Immature natural killer cell (primary cell): ENCODE data around the gene SLC47A1. TPM values are rescaled to one million over a fixed set of nuclear protein-coding genes. Genes with fewer than 3 reads are reported as not detected.
"Not testable (repeated sequence)": the region's sequence is repeated elsewhere in the genome, so short reads cannot be mapped to it uniquely, and the experiment has no call there.

ENCODE experiments used
- DNase-seq, 3 donors: peaks; one replicate each; pipeline ENCODE4 v3.0.0; 2022; ENCODE audit warnings: mixed read lengths in 1 of 3
- H3K27ac Mint-ChIP-seq, 6 donors: one replicate each; pipeline ENCODE4 v1.8.0; 2020; ENCODE audit warnings: mixed read lengths in 6 of 6, mild to moderate bottlenecking in 5 of 6, inconsistent platforms in 4 of 6, moderate library complexity in 3 of 6
- H3K27me3 Mint-ChIP-seq, 3 donors: one replicate each; pipeline ENCODE4 v1.8.0; 2020 to 2021; ENCODE audit warnings: low read depth in 3 of 3, mild to moderate bottlenecking in 3 of 3, mixed read lengths in 3 of 3, moderate library complexity in 3 of 3, inconsistent platforms in 1 of 3
- H3K36me3 Mint-ChIP-seq, 3 donors: one replicate each; pipeline ENCODE4 v1.8.0; 2020; ENCODE audit warnings: mixed read lengths in 3 of 3, inconsistent platforms in 2 of 3, mild to moderate bottlenecking in 2 of 3
- H3K4me1 Mint-ChIP-seq, 2 donors: one replicate each; pipeline ENCODE4 v1.8.0; 2020; ENCODE audit warnings: inconsistent platforms in 2 of 2, mild to moderate bottlenecking in 2 of 2, mixed read lengths in 2 of 2, moderate library complexity in 1 of 2
- H3K4me3 Mint-ChIP-seq, 5 donors: one replicate each; pipeline ENCODE4 v1.8.0; 2020; ENCODE audit warnings: mild to moderate bottlenecking in 5 of 5, mixed read lengths in 5 of 5, inconsistent platforms in 3 of 5, moderate library complexity in 3 of 5
- H3K9me3 Mint-ChIP-seq, 6 donors: one replicate each; pipeline ENCODE4 v1.8.0; 2020; ENCODE audit warnings: mild to moderate bottlenecking in 6 of 6, mixed read lengths in 6 of 6, inconsistent platforms in 4 of 6, moderate library complexity in 3 of 6
- polyA plus RNA-seq, 3 donors: library from polyadenylated mRNA; unstranded; fragments of 300-500 nt; fragmentation: Illumina TruSeq; gene quantifications; one replicate each; pipeline ENCODE4 v1.2.3, GENCODE V29; 2021

The SLC47A1 gene
- polyA plus RNA-seq, 3 donors from 2014 or later = 0.14 TPM; not detected in 2

GRCh38 chr17:19508577-19508867 is 25.1 kb upstream of the SLC47A1 start:
- peaks cover 9 to 11% of the 10 kb centered on the region in 2 donors for H3K4me1 Mint-ChIP-seq
- H3K27me3 Mint-ChIP-seq = peaks cover 11 to 23% (median 21%) of the 10 kb centered on the region in 3 donors
- no peaks in the 10 kb centered on the region for H3K36me3 Mint-ChIP-seq
- H3K4me3 Mint-ChIP-seq = peak overlapping the region; percentile 86 to 97 (median 93)
- H3K9me3 Mint-ChIP-seq = peaks cover 0 to 4% (median 0%) of the 10 kb centered on the region in 6 donors
- H3K27ac Mint-ChIP-seq = peak overlapping the region; percentile 86 to 97 (median 91)
- no peak for DNase-seq

- not testable (repeated sequence) for H3K4me3 Mint-ChIP-seq, DNase-seq, H3K9me3 Mint-ChIP-seq, H3K36me3 Mint-ChIP-seq
- peaks cover 9 to 11% of the 10 kb centered on the region in 2 donors for H3K4me1 Mint-ChIP-seq
- H3K27me3 Mint-ChIP-seq = peaks cover 11 to 25% (median 21%) of the 10 kb centered on the region in 3 donors
- peak overlapping the region in 1 of 6 donors; percentile 49 for H3K27ac Mint-ChIP-seq
Observed at GRCh38 chr17:19509281-19509852, 24.3 kb upstream of the SLC47A1 start.

GRCh38 chr17:19510903-19511302 is 22.8 kb upstream of the SLC47A1 start:
- Mint-ChIP-seq H3K4me1 (peaks cover 9 to 11% of the 10 kb centered on the region in 2 donors), H3K4me3 (no peak overlapping the region), H3K27me3 (peaks cover 11 to 22% (median 21%) of the 10 kb centered on the region in 3 donors), H3K36me3 (no peaks in the 10 kb centered on the region), H3K9me3 (peaks cover 0 to 4% (median 0%) of the 10 kb centered on the region in 6 donors), H3K27ac (no peak overlapping the region)
- DNase-seq = no peak

- H3K9me3 Mint-ChIP-seq = no peaks in the 10 kb centered on the region
- H3K4me3 Mint-ChIP-seq = no peak overlapping the region
- no peak overlapping the region for H3K27ac Mint-ChIP-seq
- H3K36me3 Mint-ChIP-seq = no peaks in the 10 kb centered on the region
- peak; percentile 51 to 64 (median 56) for DNase-seq
- H3K27me3 Mint-ChIP-seq = peaks cover 0 to 7% (median 4%) of the 10 kb centered on the region in 3 donors
- H3K4me1 Mint-ChIP-seq = no peaks in the 10 kb centered on the region
Observed at GRCh38 chr17:19513897-19514488, 19.7 kb upstream of the SLC47A1 start.

DNA sequence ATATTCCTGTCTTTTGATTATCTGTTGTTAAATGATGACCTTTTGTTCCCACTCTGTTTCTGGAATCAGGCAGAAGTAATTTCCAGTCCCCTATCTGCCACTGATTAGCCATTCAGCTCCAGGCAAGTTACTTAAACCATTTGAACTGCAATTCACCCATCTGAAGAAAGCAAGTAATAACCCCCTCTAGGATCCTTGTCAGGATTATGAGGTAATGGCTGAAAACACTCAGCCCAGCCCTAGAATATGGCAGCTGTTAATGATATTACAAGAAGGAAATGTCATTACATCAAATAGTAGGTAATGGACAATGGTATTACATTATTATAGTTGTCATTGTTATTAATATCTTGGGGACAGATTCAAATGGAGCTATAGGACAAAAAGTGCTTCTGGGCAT is 16.0 kb upstream of the SLC47A1 start:
- Mint-ChIP-seq H3K36me3 (no peaks in the 10 kb centered on the region), H3K4me3 (no peak overlapping the region), H3K27me3 (peaks cover 0 to 8% (median 2%) of the 10 kb centered on the region in 3 donors), H3K9me3 (no peaks in the 10 kb centered on the region), H3K27ac (no peak overlapping the region), H3K4me1 (peaks cover 3 to 4% of the 10 kb centered on the region in 2 donors)
- DNase-seq = no peak

GRCh38 chr17:19519388-19520291 is 14.0 kb upstream of the SLC47A1 start:
- not testable (repeated sequence) for H3K36me3 Mint-ChIP-seq, H3K9me3 Mint-ChIP-seq, H3K4me1 Mint-ChIP-seq, H3K27me3 Mint-ChIP-seq, DNase-seq, H3K4me3 Mint-ChIP-seq
- H3K27ac Mint-ChIP-seq = peak overlapping the region in 1 of 6 donors; percentile 9

DNA sequence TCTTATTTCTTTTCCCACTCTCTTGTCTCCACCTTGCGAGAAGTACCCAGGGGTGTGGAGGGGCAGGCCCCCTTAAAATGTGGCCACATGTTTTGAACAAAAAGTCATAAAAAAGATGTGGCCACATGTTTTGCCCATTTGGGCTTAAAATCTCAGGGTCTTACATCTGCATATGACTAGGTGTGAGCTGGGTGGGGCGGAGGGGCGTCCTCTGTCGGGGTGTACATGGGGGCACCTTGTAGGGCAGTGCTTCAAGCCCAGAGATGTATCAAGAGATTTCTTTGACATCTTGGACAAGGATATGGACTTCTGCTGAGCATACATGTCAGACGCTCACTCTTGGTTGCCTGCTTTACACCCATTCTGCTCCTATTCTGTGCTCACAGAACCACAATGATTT is 13.0 kb upstream of the SLC47A1 start:
- Mint-ChIP-seq H3K27me3 (peaks cover 2 to 6% (median 6%) of the 10 kb centered on the region in 3 donors), H3K4me1 (peaks cover 3 to 4% of the 10 kb centered on the region in 2 donors), H3K9me3 (no peaks in the 10 kb centered on the region), H3K27ac (no peak overlapping the region), H3K4me3 (no peak overlapping the region), H3K36me3 (no peaks in the 10 kb centered on the region)
- DNase-seq = no peak

DNA sequence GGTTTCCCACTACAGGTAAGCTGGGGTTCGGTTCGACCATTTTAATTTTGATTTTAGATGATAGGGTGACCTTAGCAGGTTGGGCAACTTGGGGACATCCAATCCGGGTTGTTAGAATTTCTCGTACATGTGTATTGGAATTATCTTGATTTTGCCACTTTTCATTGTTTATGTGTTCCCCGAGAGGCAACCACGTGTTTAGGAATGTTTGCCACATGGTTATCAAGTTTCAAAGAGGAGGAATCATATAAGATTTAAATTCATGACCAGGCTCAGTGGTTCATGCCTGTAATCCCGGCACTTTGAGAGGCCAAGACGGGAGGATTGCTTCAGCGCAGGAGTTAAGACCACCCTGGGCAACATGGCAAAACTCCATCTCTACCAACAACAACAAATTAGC is 10.0 kb upstream of the SLC47A1 start:
- no peaks in the 10 kb centered on the region for H3K9me3 Mint-ChIP-seq
- peaks cover 3 to 4% of the 10 kb centered on the region in 2 donors for H3K4me1 Mint-ChIP-seq
- peaks cover 6 to 8% (median 6%) of the 10 kb centered on the region in 3 donors for H3K27me3 Mint-ChIP-seq
- no peak for DNase-seq
- H3K4me3 Mint-ChIP-seq = no peak overlapping the region
- H3K27ac Mint-ChIP-seq = no peak overlapping the region
- H3K36me3 Mint-ChIP-seq = no peaks in the 10 kb centered on the region

- not testable (repeated sequence) for H3K9me3 Mint-ChIP-seq, H3K4me3 Mint-ChIP-seq, H3K4me1 Mint-ChIP-seq, DNase-seq, H3K27ac Mint-ChIP-seq, H3K36me3 Mint-ChIP-seq, H3K27me3 Mint-ChIP-seq
Observed at GRCh38 chr17:19526950-19527349, 6.7 kb upstream of the SLC47A1 start.

DNA sequence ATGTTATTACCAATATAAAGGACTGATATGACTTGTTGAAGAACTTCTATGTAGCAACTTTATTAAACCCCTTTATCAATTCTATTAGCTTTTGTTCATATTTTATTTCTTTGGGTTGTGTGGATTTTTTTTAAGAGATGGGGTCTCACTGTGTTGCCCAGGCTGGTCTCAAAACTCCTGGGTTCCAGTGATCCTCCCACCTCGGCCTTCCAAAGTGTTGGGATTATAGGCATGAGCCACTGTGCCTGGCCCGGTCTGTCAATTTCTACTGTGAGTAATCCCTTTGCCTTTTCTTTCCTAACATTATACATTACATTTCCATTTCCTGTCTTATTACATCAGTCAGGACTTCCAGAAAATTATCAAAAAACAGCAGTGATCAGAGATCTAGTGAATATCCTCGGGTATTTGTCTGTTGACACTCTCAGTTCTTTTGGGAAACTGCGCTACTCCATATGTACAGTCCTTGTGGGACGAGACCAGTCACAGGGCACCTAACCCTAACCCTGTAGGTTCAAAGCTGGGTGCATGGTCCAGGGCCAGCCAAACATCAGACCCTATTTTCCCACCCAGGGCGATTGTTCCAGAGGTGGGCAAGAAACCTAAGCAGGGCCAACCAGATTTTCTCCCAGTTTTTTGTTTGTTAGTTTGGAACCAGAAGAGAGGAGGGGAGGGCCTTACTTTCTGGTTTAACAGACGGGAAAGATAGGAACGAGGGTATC is 1.7 kb upstream of the SLC47A1 start:
- Mint-ChIP-seq H3K4me1 (peaks cover 10 to 12% of the 10 kb centered on the region in 2 donors), H3K4me3 (peak overlapping the region in 1 of 5 donors; percentile 41), H3K27me3 (peaks cover 3 to 16% (median 16%) of the 10 kb centered on the region in 3 donors)

DNA sequence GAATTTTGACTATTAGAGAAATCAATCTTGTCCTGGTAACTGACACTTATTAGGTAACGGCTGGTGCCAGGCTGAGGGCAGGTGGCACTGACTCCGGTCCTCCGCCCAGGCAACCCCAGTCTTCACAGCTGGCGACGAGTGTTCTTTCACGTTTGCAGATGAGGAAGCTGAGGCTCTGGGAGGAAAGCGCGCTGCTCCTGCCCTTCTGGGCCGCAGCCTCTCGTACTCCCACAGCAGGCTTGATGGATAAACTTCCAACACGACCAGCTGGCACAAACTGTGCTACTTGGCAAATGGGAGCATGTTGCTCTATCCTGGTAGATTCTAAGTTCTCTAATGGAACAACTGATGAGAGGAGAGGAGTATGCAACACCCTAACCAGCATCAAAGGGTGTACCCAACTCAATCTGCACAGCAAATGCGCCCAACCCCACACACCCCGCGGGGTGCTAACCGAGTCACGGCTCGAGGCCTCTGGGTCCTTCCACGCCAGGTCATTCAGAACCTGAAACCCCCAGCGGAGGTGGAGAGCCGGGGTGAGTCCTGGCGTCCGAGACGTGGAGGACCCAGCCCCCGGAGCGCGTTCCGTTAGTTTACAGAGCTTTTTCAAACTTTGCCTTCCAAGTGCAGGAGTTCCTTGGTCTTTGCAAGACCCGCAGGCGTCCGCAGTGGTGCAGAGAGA is 477 bp upstream of the SLC47A1 start:
- Mint-ChIP-seq H3K4me3 (peak overlapping the region in 3 of 5 donors; percentile 21 to 60 (median 40)), H3K27ac (no peak overlapping the region), H3K27me3 (peaks cover 6 to 19% (median 12%) of the 10 kb centered on the region in 3 donors), H3K4me1 (peaks cover 10 to 12% of the 10 kb centered on the region in 2 donors), H3K9me3 (no peaks in the 10 kb centered on the region), H3K36me3 (no peaks in the 10 kb centered on the region)
- no peak for DNase-seq

More for the DNA sequence above, 1.7 kb upstream of the SLC47A1 start:
- no peak for DNase-seq
- Mint-ChIP-seq H3K27ac (no peak overlapping the region), H3K36me3 (no peaks in the 10 kb centered on the region), H3K9me3 (no peaks in the 10 kb centered on the region)

DNA sequence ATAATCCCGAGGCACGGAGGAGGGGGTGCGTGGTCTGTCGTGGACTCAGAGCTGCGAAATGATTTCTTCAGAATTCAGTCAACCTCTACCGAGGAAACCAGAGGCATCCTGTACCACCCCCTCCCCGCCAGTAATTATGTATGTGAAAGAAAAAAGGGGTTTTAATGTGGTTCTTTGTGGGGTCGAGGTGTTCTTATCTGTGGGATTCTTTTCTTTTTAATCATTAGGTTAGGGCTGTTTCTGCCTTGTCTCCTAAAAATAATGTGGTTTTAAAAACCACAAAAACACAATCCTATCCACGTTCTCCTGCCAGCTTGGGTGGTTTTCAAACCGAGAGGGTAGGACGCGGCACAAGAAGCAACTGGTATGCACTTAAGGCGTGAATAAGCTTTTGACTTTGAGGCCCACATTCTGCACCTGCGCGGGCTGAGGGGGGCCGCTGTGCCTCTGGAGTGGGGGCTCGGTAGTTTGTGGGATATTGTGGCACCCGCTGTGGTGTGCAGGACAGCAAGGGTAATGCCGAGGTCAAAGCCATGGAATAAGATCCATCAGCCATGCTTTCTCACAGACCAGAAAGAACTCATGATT is 1.0 kb downstream of the SLC47A1 start:
- Mint-ChIP-seq H3K4me1 (peaks cover 10 to 12% of the 10 kb centered on the region in 2 donors), H3K4me3 (peak overlapping the region in 3 of 5 donors; percentile 23 to 52 (median 35)), H3K9me3 (no peaks in the 10 kb centered on the region), H3K27me3 (peaks cover 6 to 16% (median 12%) of the 10 kb centered on the region in 3 donors), H3K27ac (no peak overlapping the region), H3K36me3 (no peaks in the 10 kb centered on the region)
- DNase-seq = no peak

- no peak for DNase-seq
- Mint-ChIP-seq H3K4me3 (no peak overlapping the region), H3K4me1 (peaks cover 10 to 12% of the 10 kb centered on the region in 2 donors), H3K27me3 (peaks cover 6 to 16% (median 9%) of the 10 kb centered on the region in 3 donors), H3K36me3 (no peaks in the 10 kb centered on the region), H3K27ac (no peak overlapping the region), H3K9me3 (no peaks in the 10 kb centered on the region)
Observed at GRCh38 chr17:19537111-19537510, 3.5 kb downstream of the SLC47A1 start.
